ENCODE results near the gene ZNF341.

ZNF341 gene

GRCh38 chr20:33827109-33827508 is 95.3 kb downstream of the ZNF341 start:
- DNase-seq, result no peak

GRCh38 chr20:33827634-33828325 is 96.0 kb downstream of the ZNF341 start:
- DNase-seq, result no peak

- no peak for DNase-seq
Observed at GRCh38 chr20:33828326-33828844, 96.6 kb downstream of the ZNF341 start.

GRCh38 chr20:33828967-33829560 is 97.3 kb downstream of the ZNF341 start:
- no peak for DNase-seq

GRCh38 chr20:33829636-33830035 is 97.8 kb downstream of the ZNF341 start:
- DNase-seq, result no peak

- no peak for DNase-seq
Observed at GRCh38 chr20:33830371-33830770, 98.6 kb downstream of the ZNF341 start.

- DNase-seq, result no peak
Observed at GRCh38 chr20:33832103-33832804, 100.5 kb downstream of the ZNF341 start.

- no peak for DNase-seq
Observed at GRCh38 chr20:33833333-33833732, 101.5 kb downstream of the ZNF341 start.

- DNase-seq, result no peak
Observed at GRCh38 chr20:33835615-33836172, 103.9 kb downstream of the ZNF341 start.

GRCh38 chr20:33836277-33836676 is 104.5 kb downstream of the ZNF341 start:
- no peak for DNase-seq

- no peak for DNase-seq
Observed at GRCh38 chr20:33837096-33837830, 105.5 kb downstream of the ZNF341 start.

- DNase-seq, result no peak
Observed at GRCh38 chr20:33838035-33838864, 106.5 kb downstream of the ZNF341 start.

GRCh38 chr20:33839591-33839990 is 107.8 kb downstream of the ZNF341 start:
- DNase-seq, result no peak

- DNase-seq, result no peak
Observed at GRCh38 chr20:33840160-33840559, 108.4 kb downstream of the ZNF341 start.

GRCh38 chr20:33840759-33841435 is 109.1 kb downstream of the ZNF341 start:
- no peak for DNase-seq

- no peak for DNase-seq
Observed at GRCh38 chr20:33841436-33841799, 109.6 kb downstream of the ZNF341 start.

Data from central memory CD4-positive, alpha-beta T cell (primary cell).